Neuron (in vitro differentiated cells): ENCODE measurements around the gene CCDC102B.
"Not testable (repeated sequence)": the region's sequence is repeated elsewhere in the genome, so short reads cannot be mapped to it uniquely, and the experiment has no call there.

Experiments
- H2AFZ ChIP-seq: one replicate; pipeline ENCODE4 v1.6.1; 2013; ENCODE audit warnings: low read depth, mild to moderate bottlenecking, inconsistent platforms, low read length, moderate library complexity
- H3K27me3 ChIP-seq: one replicate; pipeline ENCODE4 v1.6.1; 2013; ENCODE audit warnings: low read length; ENCODE audit not compliant: insufficient read depth
- H3K36me3 ChIP-seq: one replicate; pipeline ENCODE4 v1.6.1; 2013; ENCODE audit warnings: low read length; ENCODE audit not compliant: insufficient read depth
- H3K4me1 ChIP-seq: one replicate; pipeline ENCODE4 v1.6.1; 2013; ENCODE audit warnings: low read length; ENCODE audit not compliant: insufficient read depth
- H3K4me3 ChIP-seq: 2 replicates; pipeline ENCODE4 v1.5.1; 2013; ENCODE audit warnings: mild to moderate bottlenecking, low read length, moderate library complexity
- H3K9me3 ChIP-seq: one replicate; pipeline ENCODE4 v1.6.1; 2013; ENCODE audit warnings: low read length

Gene CCDC102B

DNA sequence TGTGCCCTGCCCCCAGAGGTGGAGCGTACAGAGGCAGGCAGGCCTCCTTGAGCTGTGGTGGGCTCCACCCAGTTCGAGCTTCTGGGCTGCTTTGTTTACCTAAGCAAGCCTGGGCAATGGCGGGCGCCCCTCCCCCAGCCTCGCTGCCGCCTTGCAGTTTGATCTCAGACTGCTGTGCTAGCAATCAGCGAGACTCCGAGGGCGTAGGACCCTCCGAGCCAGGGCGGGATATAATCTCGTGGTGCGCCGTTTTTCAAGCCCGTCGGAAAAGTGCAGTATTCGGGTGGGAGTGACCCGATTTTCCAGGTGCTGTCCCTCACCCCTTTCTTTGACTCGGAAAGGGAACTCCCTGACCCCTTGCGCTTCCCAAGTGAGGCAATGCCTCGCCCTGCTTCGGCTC is 7.6 kb upstream of the CCDC102B start:
- H3K9me3 ChIP-seq, H2AFZ ChIP-seq, H3K27me3 ChIP-seq, H3K36me3 ChIP-seq, H3K4me3 ChIP-seq, H3K4me1 ChIP-seq: not testable (repeated sequence)

DNA sequence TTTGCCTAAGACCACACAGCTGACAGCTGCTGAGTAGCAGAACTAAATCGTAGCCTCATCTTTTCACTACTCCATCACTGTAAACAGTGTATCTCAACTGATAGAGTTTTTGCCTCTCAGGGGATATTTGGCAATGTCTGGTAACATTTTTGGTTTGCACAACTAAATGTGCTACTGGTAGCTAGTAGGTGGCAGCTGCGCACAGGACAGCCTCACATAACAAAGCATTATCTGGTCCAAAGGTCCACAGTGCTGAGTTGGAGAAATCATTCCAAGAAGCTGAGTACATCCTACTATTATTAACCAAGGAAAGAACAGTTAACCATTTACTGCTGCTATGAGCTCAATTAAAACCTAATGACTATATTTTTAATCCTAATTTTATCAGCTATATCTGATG is 6.1 kb upstream of the CCDC102B start:
- Histone ChIP-seq H3K36me3 (no peaks in the 10 kb centered on the region), H3K9me3 (no peaks in the 10 kb centered on the region), H3K4me3 (no peak overlapping the region), H2AFZ (no peak overlapping the region), H3K4me1 (peaks cover under 1% of the 10 kb centered on the region), H3K27me3 (no peaks in the 10 kb centered on the region)

- Histone ChIP-seq H3K4me3 (no peak overlapping the region), H3K9me3 (no peaks in the 10 kb centered on the region), H3K4me1 (peaks cover 13% of the 10 kb centered on the region), H3K27me3 (no peaks in the 10 kb centered on the region), H2AFZ (no peak overlapping the region), H3K36me3 (no peaks in the 10 kb centered on the region)
These were observed 3.9 kb upstream of the CCDC102B start for GRCh38 chr18:68793951-68794350.

- no peak overlapping the region for H2AFZ ChIP-seq
- no peaks in the 10 kb centered on the region for H3K9me3 ChIP-seq
- no peak overlapping the region for H3K4me3 ChIP-seq
- peaks cover 13% of the 10 kb centered on the region for H3K4me1 ChIP-seq
- H3K36me3 ChIP-seq: no peaks in the 10 kb centered on the region
- no peaks in the 10 kb centered on the region for H3K27me3 ChIP-seq
These were observed 767 bp upstream of the CCDC102B start for GRCh38 chr18:68796936-68797690.

DNA sequence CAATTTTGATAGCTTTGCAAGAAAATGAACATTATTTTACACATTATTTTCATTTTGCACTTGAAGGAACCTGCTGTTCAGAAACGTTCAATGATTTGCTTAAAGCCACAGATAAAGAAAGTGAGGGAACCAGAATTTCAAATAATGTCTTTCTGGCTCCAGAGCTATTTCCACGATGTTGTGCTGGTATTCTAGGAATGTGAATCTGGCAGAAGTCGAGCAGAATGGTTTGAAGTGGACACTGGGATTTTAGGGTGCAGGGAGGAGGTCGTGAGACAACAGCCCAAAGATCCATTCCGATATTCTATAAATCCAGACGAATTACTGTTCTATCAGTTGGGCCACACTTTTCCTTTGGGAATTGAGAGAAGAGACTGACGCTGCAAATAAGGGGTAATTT is 2.2 kb downstream of the CCDC102B start:
- Histone ChIP-seq H3K4me1 (peaks cover 13% of the 10 kb centered on the region), H2AFZ (no peak overlapping the region), H3K9me3 (no peaks in the 10 kb centered on the region), H3K36me3 (no peaks in the 10 kb centered on the region), H3K4me3 (no peak overlapping the region), H3K27me3 (no peaks in the 10 kb centered on the region)

GRCh38 chr18:68803356-68803755 is 5.5 kb downstream of the CCDC102B start:
- no peaks in the 10 kb centered on the region for H3K36me3 ChIP-seq
- no peaks in the 10 kb centered on the region for H3K4me1 ChIP-seq
- H3K9me3 ChIP-seq: no peaks in the 10 kb centered on the region
- no peak overlapping the region for H3K4me3 ChIP-seq
- H2AFZ ChIP-seq: no peak overlapping the region
- no peaks in the 10 kb centered on the region for H3K27me3 ChIP-seq

GRCh38 chr18:68817584-68817983 is 19.7 kb downstream of the CCDC102B start:
- Histone ChIP-seq H3K27me3 (no peaks in the 10 kb centered on the region), H3K4me3 (no peak overlapping the region), H3K36me3 (no peaks in the 10 kb centered on the region), H2AFZ (no peak overlapping the region), H3K9me3 (no peaks in the 10 kb centered on the region), H3K4me1 (no peaks in the 10 kb centered on the region)

DNA sequence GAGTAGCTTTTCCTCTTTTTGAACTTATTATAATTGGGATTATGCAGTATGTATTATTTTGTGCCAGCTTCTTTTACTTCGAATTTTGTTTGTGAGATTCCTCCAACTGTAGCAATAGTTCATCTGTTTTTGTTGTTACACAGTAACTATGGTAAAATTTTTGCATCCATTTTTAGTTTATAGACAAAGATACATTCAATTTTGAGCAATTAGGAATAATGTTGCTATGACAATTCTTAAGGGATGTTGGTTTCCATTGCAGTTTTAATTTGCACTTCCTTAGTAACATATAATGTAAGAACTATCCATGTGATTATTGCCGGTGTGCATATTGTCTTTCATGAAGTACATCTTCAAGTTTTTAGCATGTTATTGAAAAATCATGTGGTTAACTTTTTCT is 20.7 kb downstream of the CCDC102B start:
- no peak overlapping the region for H3K4me3 ChIP-seq
- H3K27me3 ChIP-seq: no peaks in the 10 kb centered on the region
- no peaks in the 10 kb centered on the region for H3K36me3 ChIP-seq
- H3K4me1 ChIP-seq: no peaks in the 10 kb centered on the region
- no peak overlapping the region for H2AFZ ChIP-seq
- no peaks in the 10 kb centered on the region for H3K9me3 ChIP-seq

GRCh38 chr18:68822926-68823325 is 25.0 kb downstream of the CCDC102B start:
- Histone ChIP-seq H3K27me3 (no peaks in the 10 kb centered on the region), H3K9me3 (no peaks in the 10 kb centered on the region), H3K4me3 (no peak overlapping the region), H3K36me3 (no peaks in the 10 kb centered on the region), H2AFZ (no peak overlapping the region), H3K4me1 (no peaks in the 10 kb centered on the region)

GRCh38 chr18:68826121-68826520 is 28.2 kb downstream of the CCDC102B start:
- Histone ChIP-seq H3K4me3 (no peak overlapping the region), H3K36me3 (no peaks in the 10 kb centered on the region), H3K9me3 (no peaks in the 10 kb centered on the region), H3K27me3 (no peaks in the 10 kb centered on the region), H3K4me1 (no peaks in the 10 kb centered on the region), H2AFZ (no peak overlapping the region)

- Histone ChIP-seq H3K4me1 (no peaks in the 10 kb centered on the region), H3K36me3 (no peaks in the 10 kb centered on the region), H2AFZ (no peak overlapping the region), H3K9me3 (no peaks in the 10 kb centered on the region), H3K27me3 (no peaks in the 10 kb centered on the region), H3K4me3 (no peak overlapping the region)
These were observed 32.6 kb downstream of the CCDC102B start for GRCh38 chr18:68830256-68831045.

DNA sequence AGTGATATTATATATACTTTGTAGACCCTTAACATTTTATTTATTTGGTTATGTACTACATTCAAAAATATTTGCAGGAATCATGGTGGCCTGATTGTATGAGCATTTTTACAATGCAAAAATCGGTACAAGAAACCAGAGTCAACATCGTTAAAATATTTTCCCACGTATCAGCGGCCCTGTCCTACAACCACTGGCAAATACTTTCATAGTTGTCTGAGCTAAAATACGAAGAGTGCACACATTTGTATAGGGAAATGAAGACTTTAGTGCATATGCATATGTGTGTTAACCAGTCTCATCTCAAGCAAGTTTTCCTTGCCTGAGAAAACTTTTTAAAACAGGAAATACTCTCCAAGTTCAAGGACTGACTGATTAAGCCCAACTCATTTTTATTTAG is 35.9 kb downstream of the CCDC102B start:
- Histone ChIP-seq H3K4me1 (no peaks in the 10 kb centered on the region), H3K27me3 (no peaks in the 10 kb centered on the region), H3K4me3 (no peak overlapping the region), H3K9me3 (no peaks in the 10 kb centered on the region), H3K36me3 (no peaks in the 10 kb centered on the region), H2AFZ (no peak overlapping the region)

DNA sequence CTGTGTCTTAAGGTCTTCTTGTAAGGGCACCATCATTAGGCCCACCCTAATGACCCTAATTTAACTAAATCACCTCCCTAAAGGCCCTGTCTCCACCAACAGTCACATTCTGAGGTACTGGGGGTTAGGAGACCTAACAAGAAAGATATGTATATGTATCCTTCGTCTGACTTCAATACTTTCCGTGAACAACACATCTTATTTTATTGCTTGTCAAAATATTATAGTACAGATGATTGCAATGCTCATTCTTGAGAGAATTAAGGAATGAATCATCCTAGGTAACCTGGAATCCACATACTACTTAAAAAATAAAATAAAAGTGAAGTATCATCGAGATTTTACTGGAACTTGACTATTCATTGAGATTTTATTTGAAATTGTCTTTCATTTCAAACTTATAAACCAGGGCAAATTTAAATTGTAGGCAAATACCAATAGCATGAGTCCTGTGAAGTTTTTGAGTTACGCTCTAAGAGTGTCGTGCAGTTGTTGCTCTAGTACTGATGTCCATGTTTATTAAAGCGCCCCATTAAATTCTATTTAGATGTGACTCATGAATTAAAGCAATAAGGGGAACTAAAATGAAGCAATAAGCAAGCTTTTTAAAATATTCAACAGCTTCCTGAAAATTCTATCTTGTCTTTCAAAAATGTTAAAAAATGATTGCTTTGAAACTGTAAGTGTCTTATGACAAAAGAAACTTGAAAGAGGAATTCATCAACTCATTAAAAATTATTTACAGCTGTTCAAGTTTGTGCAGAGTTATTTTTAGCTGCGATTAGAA is 40.0 kb downstream of the CCDC102B start:
- Histone ChIP-seq H3K27me3 (no peaks in the 10 kb centered on the region), H3K9me3 (no peaks in the 10 kb centered on the region), H3K4me3 (no peak overlapping the region), H3K4me1 (peaks cover 12% of the 10 kb centered on the region), H3K36me3 (no peaks in the 10 kb centered on the region), H2AFZ (no peak overlapping the region)
